T-helper 9 cell (primary cell): ENCODE data around the gene MCM3AP.

Experiments used
- DNase-seq: peaks from one replicate; pipeline ENCODE4 v3.0.0-alpha.2; 2020
- total RNA-seq, 2 donors: gene quantifications; one replicate each; lab custom pipeline; 2026; lab: John Stamatoyannopoulos, UW

MCM3AP gene
- total RNA-seq: 176 to 202 reads per million in 2 donors

GRCh38 chr21:46285206-46285661 lies at the start of gene MCM3AP:
TSS of gene MCM3AP (minus strand) at chr21:46285611. CDS start at chr21:46285286, 325 bp downstream.
- DNase-seq: no peak

GRCh38 chr21:46334351-46335140 lies 49.1 kb upstream of the MCM3AP start:
- no peak for DNase-seq

GRCh38 chr21:46329796-46330195 lies 44.4 kb upstream of the MCM3AP start:
- no peak for DNase-seq

GRCh38 chr21:46328151-46328550 lies 42.7 kb upstream of the MCM3AP start:
- DNase-seq: no peak

- no peak for DNase-seq
Observed at GRCh38 chr21:46327711-46328110, 42.3 kb upstream of the MCM3AP start.

GRCh38 chr21:46326110-46326703 lies 40.8 kb upstream of the MCM3AP start:
- DNase-seq: no peak

- peak; percentile 15 for DNase-seq
Observed at GRCh38 chr21:46325073-46325912, 39.9 kb upstream of the MCM3AP start.

GRCh38 chr21:46324390-46325072 lies 39.1 kb upstream of the MCM3AP start:
- DNase-seq: peak; percentile 87

- peak; percentile 96 for DNase-seq
Observed at GRCh38 chr21:46323710-46324389, 38.4 kb upstream of the MCM3AP start, which contains the start of the genes C21orf58 and PCNT. TSS of gene C21orf58 (minus strand) at chr21:46323870. CDS start at chr21:46322738, 1,132 bp downstream. TSS of gene PCNT (plus strand) at chr21:46324156. CDS start at chr21:46324229, 73 bp downstream.

GRCh38 chr21:46323227-46323709 lies 37.9 kb upstream of the MCM3AP start:
- DNase-seq: no peak

GRCh38 chr21:46322351-46323226 lies 37.2 kb upstream of the MCM3AP start:
- no peak for DNase-seq

GRCh38 chr21:46320331-46320801 lies 35.0 kb upstream of the MCM3AP start:
- DNase-seq: no peak

GRCh38 chr21:46319186-46319585 lies 33.8 kb upstream of the MCM3AP start:
- DNase-seq: no peak

- DNase-seq: no peak
Observed at GRCh38 chr21:46318464-46318845, 33.0 kb upstream of the MCM3AP start.

GRCh38 chr21:46317710-46318463 lies 32.5 kb upstream of the MCM3AP start:
- DNase-seq: no peak

- DNase-seq: no peak
Observed at GRCh38 chr21:46316708-46317324, 31.4 kb upstream of the MCM3AP start.

- no peak for DNase-seq
Observed at GRCh38 chr21:46314441-46315020, 29.1 kb upstream of the MCM3AP start.

- DNase-seq: no peak
Observed at GRCh38 chr21:46312949-46313348, 27.5 kb upstream of the MCM3AP start.

GRCh38 chr21:46311568-46311967 lies 26.2 kb upstream of the MCM3AP start:
- DNase-seq: no peak
